Mesendoderm (in vitro differentiated cells): ENCODE measurements around the gene PPM1E. TPM values are rescaled to one million over a fixed set of nuclear protein-coding genes. Genes with fewer than 3 reads are reported as not detected.

Experiments
- small RNA-seq: library from polyadenylated mRNA; stranded (forward); fragments of <200 nt; extraction: miRNeasy Mini kit (QIAGEN cat#:217004); gene quantifications from one replicate; pipeline ENCODE3, GENCODE V24; 2013; ENCODE audit not compliant: insufficient read depth

Gene PPM1E

Small RNAs within 50 kb of the gene (small RNA-seq; reads per million reads assigned to genes)
- gene AC025521.1 (not detected), gene RF00017 (not detected), gene RNU6-518P (not detected)
